Vagina (tissue), 2 donors: Measurements from ENCODE around the gene USP49. TPM values are rescaled to one million over a fixed set of nuclear protein-coding genes. Genes with fewer than 3 reads are reported as not detected.
"Not testable (repeated sequence)": the region's sequence is repeated elsewhere in the genome, so short reads cannot be mapped to it uniquely, and the experiment has no call there.

ENCODE experiments used
- DNase-seq, 2 donors: peaks; one replicate each; pipeline ENCODE4 v3.0.0-alpha.2; 2017; ENCODE audit errors: extremely low spot score in 2 of 2
- H3K27ac ChIP-seq: fragments of 200-600 bp; sonication (generic); one replicate; pipeline ENCODE4 v1.5.1; 2019
- H3K27me3 ChIP-seq: fragments of 200-600 bp; sonication (generic); one replicate; pipeline ENCODE4 v1.5.1; 2019
- H3K36me3 ChIP-seq, 2 donors: fragments of 200-600 bp; sonication (generic); one replicate each; pipeline ENCODE4 v1.5.1; 2017 to 2019
- H3K4me1 ChIP-seq: fragments of 200-600 bp; sonication (generic); one replicate; pipeline ENCODE4 v1.5.1; 2019
- H3K4me3 ChIP-seq, 2 donors: fragments of 200-600 bp; sonication (generic); 1 replicate in 1 of 2; 2 replicates in 1 of 2; pipeline ENCODE4 v1.5.1; 2016 to 2019
- H3K9me3 ChIP-seq: fragments of 200-600 bp; sonication (generic); one replicate; pipeline ENCODE4 v1.5.1; 2019
- CTCF ChIP-seq, 3 experiments: fragments of 450-650 bp in 2 of 3; fragments of 200-600 bp in 1 of 3; sonication (generic) in 1 of 3; IDR thresholded peaks; one replicate each; pipeline ENCODE4 v1.5.1; 2017 to 2019; ENCODE audit warnings: antibody characterized with exemption in 3 of 3, mild to moderate bottlenecking in 2 of 3, moderate library complexity in 2 of 3
- POLR2A ChIP-seq, 2 donors: fragments of 450-650 bp; IDR thresholded peaks; one replicate each; pipeline ENCODE4 v1.6.1; 2017; ENCODE audit warnings: antibody characterized with exemption in 2 of 2, mild to moderate bottlenecking in 2 of 2, moderate library complexity in 2 of 2
- POLR2AphosphoS5 ChIP-seq, 2 donors: sonication (generic); formaldehyde crosslinking; IDR thresholded peaks; one replicate each; pipeline ENCODE4 v1.9.0; 2017; ENCODE audit warnings: antibody characterized with exemption in 2 of 2, mild to moderate bottlenecking in 2 of 2, low read depth in 1 of 2; ENCODE audit not compliant: insufficient read depth in 1 of 2
- intact Hi-C: fragments of 100-400 bp; cut with DNase I; formaldehyde crosslinking; loops from one replicate; pipeline ENCODE4 v1.15.1; 2023
- total RNA-seq: library from RNA; depleted of rRNA; stranded (reverse); fragments of >200 nt; gene quantifications from one replicate; pipeline ENCODE4 v1.2.3, GENCODE V29; 2016

The USP49 gene
- total RNA-seq, 1 donor from 2014 or later: 9.1 TPM

DNA sequence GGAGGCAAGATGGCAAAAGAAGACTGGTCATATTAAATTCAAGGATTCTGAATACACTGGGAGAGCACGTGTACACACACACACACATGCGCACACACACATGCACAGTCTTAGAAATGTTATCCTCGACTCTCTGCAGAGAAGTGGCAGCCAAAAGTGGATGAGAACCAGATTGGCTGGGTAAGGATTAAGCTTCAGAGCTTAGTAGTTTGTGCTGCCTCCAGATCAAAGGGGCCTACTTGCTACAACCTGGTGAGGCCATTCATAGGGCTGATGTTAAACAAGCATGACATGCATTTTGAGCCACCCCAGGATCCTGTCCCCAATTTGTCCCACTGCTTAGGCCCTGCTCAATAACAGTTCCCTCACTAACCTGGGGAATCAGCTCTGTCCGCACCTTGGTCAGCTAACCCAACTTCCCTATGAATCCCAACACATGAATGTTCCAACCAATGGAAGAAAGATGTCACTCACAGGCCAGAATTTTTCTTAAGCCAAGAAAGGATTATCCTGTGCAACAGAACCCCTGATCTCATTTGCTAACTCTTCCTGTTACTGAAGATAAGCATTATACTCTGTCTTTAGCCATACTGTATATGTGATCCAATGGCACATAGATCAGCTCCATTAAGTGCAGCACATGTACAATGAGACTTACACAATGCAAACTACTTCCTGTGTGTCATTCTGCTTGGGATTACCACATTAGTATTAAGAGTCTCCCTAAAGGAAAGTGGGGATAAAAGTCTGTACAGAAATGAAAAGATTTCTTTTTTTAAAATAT lies 76.7 kb downstream of the USP49 start:
- intact Hi-C loops: no loop called here
- Histone ChIP-seq H3K36me3 (no peaks in the 10 kb centered on the region), H3K27me3 (no peaks in the 10 kb centered on the region), H3K27ac (no peak overlapping the region), H3K9me3 (no peaks in the 10 kb centered on the region), H3K4me1 (no peaks in the 10 kb centered on the region), H3K4me3 (no peak overlapping the region)
- TF ChIP-seq POLR2A (IDR thresholded peaks at IDR 0.05) (no peak), CTCF (IDR thresholded peaks at IDR 0.05) (no peak), POLR2AphosphoS5 (IDR thresholded peaks at IDR 0.05; ENCODE audit: insufficient read depth in 1 of 2, low read depth in 1 of 2) (no peak)
- DNase-seq: no peak

- intact Hi-C loops: no loop called here
Measured at GRCh38 chr6:41815587-41815986, 79.6 kb downstream of the USP49 start.

GRCh38 chr6:41814629-41815028 lies 80.5 kb downstream of the USP49 start:
- Histone ChIP-seq H3K27me3 (no peaks in the 10 kb centered on the region), H3K4me3 (no peak overlapping the region), H3K9me3 (no peaks in the 10 kb centered on the region), H3K27ac (no peak overlapping the region), H3K4me1 (no peaks in the 10 kb centered on the region), H3K36me3 (no peaks in the 10 kb centered on the region)
- intact Hi-C loops: no loop called here
- no peak for DNase-seq
- no peak for TF ChIP-seq POLR2A (IDR thresholded peaks at IDR 0.05)
- TF ChIP-seq CTCF (IDR thresholded peaks at IDR 0.05): no peak
- TF ChIP-seq POLR2AphosphoS5 (IDR thresholded peaks at IDR 0.05; ENCODE audit: insufficient read depth in 1 of 2, low read depth in 1 of 2): no peak

More at GRCh38 chr6:41815587-41815986, 79.6 kb downstream of the USP49 start:
- no peaks in the 10 kb centered on the region for H3K4me1 ChIP-seq
- H3K4me3 ChIP-seq: no peak overlapping the region
- H3K9me3 ChIP-seq: no peaks in the 10 kb centered on the region
- H3K36me3 ChIP-seq: no peaks in the 10 kb centered on the region
- no peak overlapping the region for H3K27ac ChIP-seq
- no peak for TF ChIP-seq CTCF (IDR thresholded peaks at IDR 0.05)
- no peak for TF ChIP-seq POLR2AphosphoS5 (IDR thresholded peaks at IDR 0.05; ENCODE audit: insufficient read depth in 1 of 2, low read depth in 1 of 2)
- TF ChIP-seq POLR2A (IDR thresholded peaks at IDR 0.05): no peak
- no peaks in the 10 kb centered on the region for H3K27me3 ChIP-seq
- DNase-seq: no peak

GRCh38 chr6:41813956-41814355 lies 81.2 kb downstream of the USP49 start:
- DNase-seq: no peak
- no peak for TF ChIP-seq POLR2AphosphoS5 (IDR thresholded peaks at IDR 0.05; ENCODE audit: insufficient read depth in 1 of 2, low read depth in 1 of 2)
- no peak overlapping the region for H3K27ac ChIP-seq

GRCh38 chr6:41813469-41813868 lies 81.7 kb downstream of the USP49 start:
- no peak for DNase-seq
- H3K27me3 ChIP-seq: no peaks in the 10 kb centered on the region
- H3K4me1 ChIP-seq: no peaks in the 10 kb centered on the region
- no peak overlapping the region for H3K27ac ChIP-seq
- no peak overlapping the region for H3K4me3 ChIP-seq
- intact Hi-C loops: no loop called here
- no peak for TF ChIP-seq POLR2AphosphoS5 (IDR thresholded peaks at IDR 0.05; ENCODE audit: insufficient read depth in 1 of 2, low read depth in 1 of 2)
- TF ChIP-seq CTCF (IDR thresholded peaks at IDR 0.05): no peak
- TF ChIP-seq POLR2A (IDR thresholded peaks at IDR 0.05): no peak
- H3K36me3 ChIP-seq: no peaks in the 10 kb centered on the region
- H3K9me3 ChIP-seq: no peaks in the 10 kb centered on the region

More at GRCh38 chr6:41813956-41814355, 81.2 kb downstream of the USP49 start:
- Histone ChIP-seq H3K4me3 (no peak overlapping the region), H3K4me1 (no peaks in the 10 kb centered on the region), H3K9me3 (no peaks in the 10 kb centered on the region), H3K36me3 (no peaks in the 10 kb centered on the region), H3K27me3 (no peaks in the 10 kb centered on the region)
- intact Hi-C loops: no loop called here

- intact Hi-C loops, H3K27me3 ChIP-seq, H3K27ac ChIP-seq, H3K9me3 ChIP-seq, H3K4me1 ChIP-seq, H3K4me3 ChIP-seq, H3K36me3 ChIP-seq, DNase-seq: not testable (repeated sequence)
Measured at GRCh38 chr6:41811946-41812345, 83.2 kb downstream of the USP49 start.
